IPS-20b (cell line): Measurements from ENCODE around the gene RGSL1.

Experiments used
- H3K27ac ChIP-seq: one replicate; pipeline ENCODE4 v1.5.1; 2013; ENCODE audit warnings: low read length
- H3K27me3 ChIP-seq: 2 replicates; pipeline ENCODE4 v1.6.1; 2013; ENCODE audit warnings: mild to moderate bottlenecking, low read length, inconsistent platforms; ENCODE audit not compliant: insufficient read depth
- H3K36me3 ChIP-seq: 2 replicates; pipeline ENCODE4 v1.6.1; 2013; ENCODE audit warnings: low read depth, mild to moderate bottlenecking, inconsistent platforms, low read length, moderate library complexity; ENCODE audit not compliant: insufficient read depth
- H3K4me1 ChIP-seq: 2 replicates; pipeline ENCODE4 v1.6.1; 2013; ENCODE audit warnings: mild to moderate bottlenecking, control low read depth, inconsistent platforms, low read length, moderate library complexity; ENCODE audit not compliant: insufficient read depth
- H3K4me3 ChIP-seq: 2 replicates; pipeline ENCODE4 v1.5.1; 2013; ENCODE audit warnings: mild to moderate bottlenecking, low read length, inconsistent platforms
- H3K9ac ChIP-seq: 2 replicates; pipeline ENCODE4 v1.6.1; 2013; ENCODE audit warnings: low read depth, mild to moderate bottlenecking, inconsistent platforms, low read length, moderate library complexity
- H3K9me3 ChIP-seq: 2 replicates; pipeline ENCODE4 v1.6.1; 2013; ENCODE audit warnings: mild to moderate bottlenecking, low read depth, low read length, inconsistent platforms; ENCODE audit not compliant: insufficient read depth

Gene RGSL1

GRCh38 chr1:182607566-182607965 is 157.6 kb downstream of the RGSL1 start:
- H3K36me3 ChIP-seq: no peaks in the 10 kb centered on the region
- H3K4me1 ChIP-seq: peaks cover 19% of the 10 kb centered on the region; the same call in 1 of the 2 replicates
- no peak overlapping the region for H3K4me3 ChIP-seq
- H3K9ac ChIP-seq: no peak overlapping the region
- no peaks in the 10 kb centered on the region for H3K9me3 ChIP-seq
- H3K27me3 ChIP-seq: peaks cover 84% of the 10 kb centered on the region
- H3K27ac ChIP-seq: no peak overlapping the region

GRCh38 chr1:182608236-182608635 is 158.3 kb downstream of the RGSL1 start:
- Histone ChIP-seq H3K27ac (no peak overlapping the region), H3K9ac (no peak overlapping the region), H3K4me3 (no peak overlapping the region), H3K36me3 (no peaks in the 10 kb centered on the region), H3K9me3 (no peaks in the 10 kb centered on the region), H3K27me3 (peaks cover 84% of the 10 kb centered on the region), H3K4me1 (peaks cover 20% of the 10 kb centered on the region; the same call in 1 of the 2 replicates)

GRCh38 chr1:182608845-182609610 is 159.1 kb downstream of the RGSL1 start:
- Histone ChIP-seq H3K36me3 (no peaks in the 10 kb centered on the region), H3K4me1 (peaks cover 20% of the 10 kb centered on the region; the same call in 1 of the 2 replicates), H3K9me3 (no peaks in the 10 kb centered on the region), H3K27ac (no peak overlapping the region), H3K9ac (no peak overlapping the region), H3K27me3 (peaks cover 84% of the 10 kb centered on the region), H3K4me3 (no peak overlapping the region)
